CD4-positive, alpha-beta T cell treated with Interferon alpha-2 for 1 hour (primary cell): ENCODE results near the gene GRK4.
"Not testable (repeated sequence)": the region's sequence is repeated elsewhere in the genome, so short reads cannot be mapped to it uniquely, and the experiment has no call there.

Experiments used
- DNase-seq, 2 donors: peaks; one replicate each; pipeline ENCODE4 v3.0.0-alpha.2; 2020 to 2022

Gene GRK4

DNA sequence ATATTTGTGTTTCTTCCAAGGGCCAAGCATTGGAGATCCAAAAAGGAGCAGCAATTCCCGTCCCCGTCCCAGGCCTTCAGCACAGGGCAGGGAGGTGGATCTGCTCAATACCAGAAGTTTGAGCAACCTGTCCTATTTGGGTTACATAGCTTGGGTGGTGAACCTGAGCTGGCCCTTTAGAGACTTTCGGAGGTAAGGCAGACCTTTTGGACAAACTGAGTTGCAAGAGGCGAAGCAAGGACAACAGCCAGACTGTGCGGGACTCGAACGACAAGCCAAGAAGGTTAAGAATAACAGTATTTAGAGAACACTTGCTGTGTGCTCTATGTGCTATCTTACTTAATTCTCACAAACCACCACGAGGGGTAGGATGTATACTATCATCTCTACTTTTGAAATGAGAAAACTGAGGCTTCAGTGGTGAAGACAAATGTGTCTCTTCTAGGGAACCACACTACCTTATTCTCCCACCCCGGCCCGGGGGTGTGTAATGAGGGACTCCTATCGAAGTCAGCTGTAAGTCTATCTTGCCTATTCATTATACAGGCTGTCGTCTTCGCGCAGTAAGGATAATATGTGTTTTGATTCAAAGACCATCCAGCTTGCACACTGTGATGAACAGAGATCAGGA lies 1.4 kb upstream of the GRK4 start:
- peak in 1 of 2 donors; percentile 39 for DNase-seq

GRCh38 chr4:2962614-2963174 lies 677 bp upstream of the GRK4 start:
- DNase-seq, result no peak

GRCh38 chr4:2963966-2964471 lies 648 bp downstream of the GRK4 start:
- DNase-seq, result no peak

DNA sequence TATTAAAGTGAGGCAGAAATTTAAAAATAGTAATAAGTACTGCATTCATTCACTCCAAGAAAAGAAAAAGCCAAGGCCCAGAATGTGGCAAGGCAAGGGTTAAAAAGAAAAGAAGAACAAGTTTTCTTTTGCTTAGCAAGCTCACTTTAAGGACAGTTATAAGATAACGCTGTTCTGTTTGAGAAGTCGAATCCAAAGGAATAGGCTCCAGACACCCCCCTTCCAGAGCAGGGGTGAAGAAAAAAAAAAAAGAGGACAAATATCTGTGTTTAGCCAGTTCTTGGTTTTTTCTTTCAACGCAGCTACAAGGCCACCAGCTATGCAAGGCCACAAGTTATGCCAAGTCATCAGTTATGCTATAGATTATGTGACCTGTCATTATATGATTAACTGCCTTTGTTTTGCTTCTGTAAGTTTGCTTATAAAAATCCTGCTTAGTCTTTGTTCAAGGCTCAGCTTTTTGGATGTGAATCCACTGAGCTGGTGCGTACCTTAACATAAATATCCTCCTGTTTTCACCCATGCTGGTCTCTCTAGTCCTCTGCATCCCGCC lies 1.4 kb downstream of the GRK4 start:
- DNase-seq, result no peak

- DNase-seq, result no peak
These were observed 1.9 kb downstream of the GRK4 start for GRCh38 chr4:2965262-2965661.

- DNase-seq, result no peak
These were observed 5.0 kb downstream of the GRK4 start for GRCh38 chr4:2968381-2968780.

DNA sequence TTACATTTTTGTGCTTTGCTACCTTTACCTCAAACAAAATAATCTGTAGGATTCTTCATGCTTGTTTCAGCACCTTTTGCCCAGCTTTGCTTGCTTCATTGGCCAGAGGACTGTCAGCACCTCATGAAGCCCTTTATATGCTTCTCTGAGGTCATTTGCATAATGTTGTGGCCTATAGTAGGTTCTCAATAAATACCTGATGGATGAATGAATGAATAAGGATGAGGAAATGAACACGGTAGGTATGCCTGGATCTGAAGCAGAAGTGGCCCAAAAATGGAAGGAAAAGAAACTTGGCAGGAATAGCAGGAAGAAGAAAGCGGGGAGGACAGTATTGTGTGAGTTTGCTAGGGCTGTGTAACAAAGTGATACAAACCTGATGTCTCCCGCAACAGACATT lies 7.9 kb downstream of the GRK4 start:
- DNase-seq, result no peak

DNA sequence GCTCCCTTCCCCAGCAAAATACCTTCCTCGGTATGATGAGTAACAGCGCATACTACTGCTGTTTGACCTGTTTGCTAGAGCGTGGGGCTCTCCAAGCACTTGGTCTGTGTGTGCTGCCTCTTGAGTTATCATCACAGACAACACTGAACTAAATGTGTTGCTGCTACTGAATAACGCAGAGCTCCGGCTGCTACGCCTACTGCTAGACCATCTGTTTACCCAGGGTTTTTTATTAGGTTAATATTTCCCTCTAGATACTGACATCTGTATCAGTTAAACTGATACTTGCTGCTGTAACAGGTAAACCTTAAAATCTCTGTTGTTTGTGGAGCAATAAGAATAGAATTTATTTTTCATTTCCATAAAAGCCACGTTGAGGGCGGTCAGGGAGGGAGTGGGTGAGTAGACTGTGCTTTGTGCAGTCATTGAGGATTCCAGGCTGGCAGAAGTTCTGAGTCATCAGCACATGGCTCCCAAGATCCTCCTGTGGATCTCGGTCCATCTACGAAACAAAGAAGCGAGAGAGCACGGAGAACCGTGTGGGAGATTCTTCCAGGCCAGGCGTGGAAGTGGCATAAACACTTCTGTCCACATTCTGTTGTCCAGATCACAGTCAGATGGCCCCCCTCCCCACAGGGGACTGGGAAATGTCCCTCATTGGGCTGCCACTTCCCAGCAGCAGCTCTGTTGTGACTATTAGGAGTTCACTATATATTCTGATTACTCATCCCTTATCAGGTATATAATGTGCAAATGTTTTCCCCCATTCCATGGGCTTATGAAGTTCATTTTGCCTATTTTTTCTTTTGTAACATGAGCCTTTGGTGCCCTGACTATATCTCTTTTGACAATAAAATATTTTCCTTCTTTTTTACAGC lies 14.1 kb downstream of the GRK4 start:
- DNase-seq, result no peak

DNA sequence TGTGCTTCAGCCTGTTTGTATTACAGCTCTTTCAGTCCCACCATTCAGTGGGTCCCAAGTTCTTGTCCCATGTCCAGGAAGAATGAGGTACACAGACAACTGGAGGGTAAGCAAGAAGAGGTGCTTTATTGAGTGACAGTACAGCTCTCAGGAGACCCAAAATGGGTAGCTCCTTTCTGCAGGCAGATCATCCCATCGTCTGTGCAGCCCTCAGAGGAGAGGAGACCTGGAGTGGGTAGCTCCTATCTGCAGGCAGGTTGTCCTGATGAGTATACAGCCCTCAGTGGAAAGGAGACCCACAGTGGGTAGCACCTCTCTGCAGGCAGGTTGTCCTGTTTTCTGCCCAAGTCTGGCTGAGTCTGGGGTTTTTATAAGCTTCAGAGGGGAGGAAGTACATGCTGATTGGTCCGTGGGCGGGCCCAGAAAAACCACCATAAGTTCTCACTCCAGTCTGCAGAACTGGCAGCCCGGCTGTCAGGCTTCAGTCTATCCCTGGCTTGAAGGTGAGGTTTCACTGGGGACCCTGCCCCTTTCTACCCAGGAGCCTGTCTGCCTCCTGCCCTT lies 18.0 kb downstream of the GRK4 start:
- no peak for DNase-seq

- no peak for DNase-seq
These were observed 18.6 kb downstream of the GRK4 start for GRCh38 chr4:2982012-2982411.

DNA sequence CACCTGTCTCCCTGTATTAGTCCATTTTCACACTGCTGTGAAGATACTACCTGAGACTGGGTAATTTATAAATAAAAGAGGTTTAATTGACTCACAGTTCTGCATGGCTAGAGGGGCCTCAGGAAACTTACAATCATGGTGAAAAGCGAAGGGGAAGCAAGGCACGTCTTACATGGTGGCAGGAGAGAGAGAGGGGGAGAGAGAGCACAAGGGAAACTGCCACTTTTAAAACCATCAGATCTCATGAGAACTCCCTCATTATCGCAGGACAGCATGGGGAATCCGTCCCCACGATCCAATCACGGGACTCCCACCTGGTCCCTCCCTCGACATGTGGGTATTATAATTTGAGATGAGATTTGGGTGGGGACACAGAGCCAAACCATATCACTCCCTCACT lies 20.3 kb downstream of the GRK4 start:
- not testable (repeated sequence) for DNase-seq

GRCh38 chr4:2991243-2991642 lies 27.9 kb downstream of the GRK4 start:
- no peak for DNase-seq

DNA sequence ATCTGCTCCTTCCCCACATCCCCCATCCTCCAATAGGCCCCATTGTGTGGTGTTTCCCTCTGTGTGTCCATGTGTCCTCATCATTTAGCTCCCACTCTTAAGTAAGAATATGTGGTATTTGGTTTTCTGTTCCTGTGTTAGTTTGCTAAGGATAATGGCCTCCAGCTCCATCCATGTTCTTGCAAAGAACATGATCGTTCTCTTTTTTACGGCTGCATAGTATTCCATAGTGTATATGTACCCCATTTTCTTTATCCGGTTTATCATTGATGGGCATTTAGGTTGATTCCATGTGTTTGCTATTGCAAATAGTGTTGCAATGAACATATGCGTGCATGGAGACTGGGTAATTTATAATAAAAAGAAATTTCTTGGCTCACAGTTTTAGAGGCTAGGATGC lies 31.5 kb downstream of the GRK4 start:
- DNase-seq, result no peak

GRCh38 chr4:2995546-2996265 lies 32.3 kb downstream of the GRK4 start:
- no peak for DNase-seq

DNA sequence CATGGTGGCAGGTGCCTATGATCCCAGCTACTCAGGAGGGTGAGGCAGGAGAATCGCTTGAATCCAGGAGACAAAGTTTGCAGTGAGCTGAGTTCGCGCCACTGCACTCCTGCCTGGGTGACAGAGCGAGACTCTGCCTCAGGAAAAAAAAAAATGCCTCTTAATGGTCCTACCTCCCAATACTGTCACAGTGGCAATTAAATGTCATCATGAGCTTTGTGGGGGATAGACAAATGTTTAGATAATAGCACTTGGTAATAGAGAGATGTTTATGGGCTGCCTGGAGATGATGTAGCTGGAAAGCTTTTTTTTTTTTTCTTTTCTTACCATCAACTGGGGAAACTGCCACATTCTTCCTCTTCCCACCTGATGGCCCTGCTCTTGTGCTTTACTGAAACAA lies 33.0 kb downstream of the GRK4 start:
- no peak for DNase-seq

DNA sequence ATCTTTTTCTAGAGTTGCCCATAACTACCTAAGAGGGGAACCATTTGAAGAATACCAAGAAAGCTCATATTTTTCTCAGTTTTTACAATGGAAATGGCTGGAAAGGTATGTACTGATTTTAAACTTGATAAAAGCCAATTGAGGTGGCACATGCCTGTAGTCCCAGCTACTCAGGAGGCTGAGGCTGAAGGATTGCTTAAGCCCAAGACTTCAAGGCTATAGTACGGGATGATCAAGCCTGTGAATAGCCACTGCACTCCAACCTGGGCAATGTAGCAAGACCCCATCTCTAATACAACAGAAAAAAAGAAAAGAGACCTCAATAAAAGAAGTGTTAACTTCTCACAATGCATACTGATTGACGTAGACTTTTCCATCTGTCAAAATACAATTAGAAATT lies 44.4 kb downstream of the GRK4 start:
- no peak for DNase-seq

GRCh38 chr4:3009422-3009821 lies 46.1 kb downstream of the GRK4 start:
- peak in 1 of 2 donors; percentile 31 for DNase-seq

DNA sequence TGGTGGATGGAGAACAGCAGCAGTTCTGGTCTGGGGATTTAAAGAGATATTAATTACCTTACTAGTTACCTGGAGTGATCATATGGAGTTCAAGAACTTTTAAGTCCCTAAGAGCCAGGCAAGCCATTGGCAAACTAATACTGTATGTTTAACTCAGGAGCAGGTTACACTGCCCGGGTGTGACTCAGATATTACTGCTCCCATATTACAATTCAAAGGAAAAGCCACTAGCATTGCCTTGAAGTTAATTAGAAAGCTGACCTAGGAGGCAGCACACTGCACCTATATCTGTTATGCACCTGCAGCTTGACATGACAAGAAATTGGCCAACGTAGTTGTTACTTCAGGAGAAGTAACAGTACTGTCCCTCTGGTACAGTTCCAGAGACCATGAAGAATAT lies 47.2 kb downstream of the GRK4 start:
- no peak for DNase-seq

DNA sequence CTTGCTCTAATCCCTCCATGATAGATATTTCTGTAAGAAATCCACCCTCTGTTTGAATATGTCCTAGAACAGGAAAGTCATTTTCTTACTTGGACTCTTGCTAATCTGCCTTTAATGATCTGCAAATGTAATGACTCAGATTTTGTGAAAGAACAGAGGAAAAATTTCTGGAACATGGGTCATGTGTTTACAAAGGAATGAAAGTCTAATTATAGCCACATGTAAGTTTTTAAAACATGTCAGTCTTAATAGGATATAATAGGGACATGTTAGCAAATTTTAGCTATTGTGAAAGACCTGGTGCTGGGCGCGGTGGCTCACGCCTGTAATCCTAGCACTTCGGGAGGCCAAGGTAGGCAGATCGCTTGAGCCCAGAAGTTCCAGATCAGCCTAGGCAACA lies 47.6 kb downstream of the GRK4 start:
- DNase-seq, result no peak

DNA sequence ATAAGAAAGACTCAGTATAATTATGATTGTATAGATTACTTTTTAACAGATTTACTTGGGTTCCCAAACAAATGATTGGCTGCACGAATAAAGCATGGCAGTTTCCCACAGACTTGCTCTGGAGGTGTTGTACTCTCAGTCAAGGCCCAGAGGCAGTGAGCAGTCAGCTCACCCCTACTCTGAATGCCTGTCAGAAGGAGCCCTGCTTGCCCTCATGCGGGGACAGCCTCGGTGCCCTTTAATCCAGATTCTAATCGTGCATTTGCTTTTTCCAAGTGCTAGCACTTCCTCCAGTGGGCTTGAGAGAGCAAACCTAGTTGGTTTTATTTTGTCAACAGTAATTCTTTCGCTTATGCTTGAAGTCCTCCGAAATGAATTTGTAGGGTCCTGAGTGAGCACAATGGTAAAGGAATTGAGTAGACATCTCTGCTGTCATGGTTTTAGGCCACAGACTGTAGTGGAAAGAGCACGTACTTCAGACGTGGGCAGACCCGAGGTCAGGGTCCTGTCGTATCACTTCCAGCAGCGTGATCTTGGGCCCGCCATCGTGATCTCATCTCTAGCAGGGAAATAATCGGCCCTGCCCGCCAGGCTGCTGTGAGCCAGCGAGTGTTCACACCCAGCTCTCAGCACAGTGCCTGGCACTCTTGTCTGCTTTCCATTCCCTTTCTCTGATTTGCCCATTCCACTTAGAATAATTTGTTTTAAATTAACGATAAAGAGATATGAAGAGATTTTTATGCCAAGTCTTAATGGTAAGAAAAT lies 48.3 kb downstream of the GRK4 start:
- DNase-seq, result no peak

DNA sequence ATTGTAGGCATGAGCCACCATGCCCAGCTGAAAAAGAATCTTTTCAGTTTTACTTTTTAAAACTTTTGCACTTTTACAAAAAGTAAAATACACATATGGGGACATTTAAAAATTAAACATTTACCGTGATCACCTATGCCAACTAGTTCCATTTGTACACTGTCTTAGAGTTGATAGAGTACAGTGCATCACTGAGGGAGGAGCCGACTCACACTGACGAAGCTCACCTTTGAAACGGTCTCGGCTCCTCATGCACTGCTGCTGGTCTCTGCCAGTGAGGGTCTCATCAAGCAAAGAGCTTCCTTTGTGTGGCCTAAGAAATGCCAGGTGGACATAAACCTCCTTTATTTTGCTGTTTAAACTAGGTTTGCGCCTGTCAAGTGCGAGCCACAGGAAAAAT lies 50.0 kb downstream of the GRK4 start:
- no peak for DNase-seq

DNA sequence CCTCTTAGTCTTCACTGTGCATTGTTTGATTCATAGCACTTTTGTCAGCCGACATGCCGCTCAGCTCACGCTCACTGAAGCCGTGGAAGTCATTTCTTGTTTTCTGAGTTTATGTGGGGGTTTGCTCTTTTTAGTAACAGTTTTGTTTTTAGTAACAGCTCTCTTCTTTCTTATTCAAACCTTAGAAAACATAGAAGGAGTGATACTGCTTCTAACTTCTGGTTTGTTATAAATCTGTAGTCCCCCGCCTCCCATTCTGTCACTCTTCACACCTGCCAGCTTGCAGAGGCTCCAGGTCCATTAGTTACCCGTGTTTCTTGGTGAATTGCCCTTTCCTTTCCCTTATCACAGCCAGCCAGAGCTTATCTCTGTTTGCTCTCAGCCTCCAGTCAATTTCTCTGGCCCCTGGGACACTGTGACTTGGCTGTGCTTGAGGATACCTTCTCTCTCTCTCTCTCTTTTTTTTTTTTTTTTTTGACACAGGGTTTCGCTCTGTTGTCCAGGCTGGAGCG lies 50.5 kb downstream of the GRK4 start:
- no peak for DNase-seq
